H1 (cell line): ENCODE results near the gene ART5. TPM values are rescaled to one million over a fixed set of nuclear protein-coding genes. Genes with fewer than 3 reads are reported as not detected.

Experiments used
- CTCF ChIA-PET: fragments of 300-600 bp; sonication (Branson Sonifier 250); formaldehyde crosslinking; loops from one replicate; lab custom pipeline; 2021; ENCODE audit not compliant: partially characterized antibody; lab: Charles Lee
- POLR2A ChIA-PET: fragments of 300-600 bp; sonication (Branson Sonifier 250); formaldehyde crosslinking; loops from one replicate; lab custom pipeline; 2021; ENCODE audit warnings: inconsistent platforms; ENCODE audit not compliant: partially characterized antibody; lab: Charles Lee
- DNase-seq, 2 experiments: peaks; one replicate each; pipeline versions ENCODE4 v3.0.0 to v3.0.0-alpha.2; 2010 to 2022; ENCODE audit warnings: low spot score in 2 of 2, low read depth in 1 of 2, mixed read lengths in 1 of 2
- FAIRE-seq: peaks from 2 replicates; lab custom pipeline; 2011; peaks lifted over from hg19 to GRCh38; lab: Jason Lieb, UNC
- H2AFZ ChIP-seq: 2 replicates; pipeline ENCODE4 v1.8.1; 2012; ENCODE audit warnings: low read length, inconsistent platforms
- H2AK5ac ChIP-seq: 2 replicates; pipeline ENCODE4 v1.6.1; 2013; ENCODE audit warnings: low read depth, low read length
- H2BK120ac ChIP-seq: replicated peaks from 2 replicates; pipeline ENCODE3; 2013; ENCODE audit warnings: low read depth, low read length, inconsistent platforms
- H2BK12ac ChIP-seq: 2 replicates; pipeline ENCODE4 v1.6.1; 2013; ENCODE audit warnings: low read depth, low read length
- H2BK15ac ChIP-seq: 2 replicates; pipeline ENCODE4 v1.6.1; 2013; ENCODE audit warnings: low read length
- H2BK20ac ChIP-seq: 2 replicates; pipeline ENCODE4 v1.6.1; 2013; ENCODE audit warnings: low read length
- H2BK5ac ChIP-seq: 2 replicates; pipeline ENCODE4 v1.6.1; 2013; ENCODE audit warnings: low read depth, low read length
- H3K14ac ChIP-seq: 2 replicates; pipeline ENCODE4 v1.6.1; 2013; ENCODE audit warnings: inconsistent platforms; ENCODE audit not compliant: insufficient read length
- H3K18ac ChIP-seq: 2 replicates; pipeline ENCODE4 v1.6.1; 2013; ENCODE audit warnings: low read length; ENCODE audit errors: extremely low read depth
- H3K23ac ChIP-seq: 2 replicates; pipeline ENCODE4 v1.6.1; 2013; ENCODE audit warnings: inconsistent platforms; ENCODE audit not compliant: insufficient read length
- H3K23me2 ChIP-seq: 2 replicates; pipeline ENCODE4 v1.6.1; 2013; ENCODE audit warnings: low read depth, low read length
- H3K27ac ChIP-seq: 2 replicates; pipeline ENCODE4 v1.6.1; 2011; ENCODE audit warnings: low read depth, low read length, inconsistent platforms
- H3K27me3 ChIP-seq, 4 experiments: replicated peaks in 1 of 4; 1 replicate in 1 of 4; 2 replicates in 3 of 4; pipeline versions ENCODE4 v1.6.1 to v1.8.1; 2011 to 2013; ENCODE audit warnings: low read length in 3 of 4, mild to moderate bottlenecking in 3 of 4, inconsistent platforms in 2 of 4, mixed read lengths in 2 of 4, moderate library complexity in 1 of 4; ENCODE audit not compliant: control insufficient read depth in 3 of 4, insufficient read depth in 3 of 4; ENCODE audit errors: extremely low read depth in 1 of 4
- H3K36me3 ChIP-seq, 4 experiments: 2 replicates each; pipeline versions ENCODE4 v1.6.1 to v1.8.1; 2011 to 2013; ENCODE audit warnings: mild to moderate bottlenecking in 4 of 4, low read length in 3 of 4, moderate library complexity in 2 of 4, control low read depth in 1 of 4, inconsistent platforms in 1 of 4; ENCODE audit not compliant: insufficient read depth in 4 of 4, control insufficient read depth in 2 of 4
- H3K4ac ChIP-seq: replicated peaks from 2 replicates; pipeline ENCODE3; 2013; ENCODE audit warnings: low read length, low read depth, mixed read lengths, inconsistent platforms; ENCODE audit not compliant: insufficient read length
- H3K4me1 ChIP-seq, 4 experiments: replicated peaks in 1 of 4; 1 replicate in 1 of 4; 2 replicates in 3 of 4; pipeline versions ENCODE4 v1.6.1 to v1.8.1; 2011 to 2013; ENCODE audit warnings: low read length in 3 of 4, inconsistent platforms in 2 of 4, mixed read lengths in 1 of 4; ENCODE audit not compliant: insufficient read depth in 4 of 4, control insufficient read depth in 3 of 4
- H3K4me2 ChIP-seq, 2 experiments: 2 replicates each; pipeline versions ENCODE4 v1.6.1 to v1.8.1; 2011 to 2013; ENCODE audit warnings: low read depth in 2 of 2, low read length in 2 of 2, control low read depth in 1 of 2, inconsistent platforms in 1 of 2, mild to moderate bottlenecking in 1 of 2; ENCODE audit not compliant: insufficient read depth in 1 of 2
- H3K4me3 ChIP-seq, 4 experiments: fragments of 200-600, 300-600 bp in 1 of 4; sonication (generic), shearing (Covaris generic), sonication (Bioruptor Twin) in 1 of 4; 2 replicates each; pipeline versions ENCODE4 v1.5.1 to v1.8.1; 2011 to 2016; ENCODE audit warnings: low read length in 4 of 4, low read depth in 3 of 4, control low read depth in 2 of 4, inconsistent platforms in 2 of 4, mild to moderate bottlenecking in 2 of 4, mixed read lengths in 1 of 4, moderate library complexity in 1 of 4; ENCODE audit not compliant: insufficient read depth in 2 of 4; ENCODE audit errors: extremely low read depth in 1 of 4
- H3K56ac ChIP-seq: replicated peaks from 2 replicates; pipeline ENCODE3; 2013; ENCODE audit warnings: low read depth, mild to moderate bottlenecking, mixed read lengths, low read length, inconsistent platforms; ENCODE audit not compliant: insufficient read length
- H3K79me1 ChIP-seq: 2 replicates; pipeline ENCODE4 v1.6.1; 2013; ENCODE audit warnings: low read depth, low read length, control low read depth
- H3K79me2 ChIP-seq, 2 experiments: 2 replicates each; pipeline versions ENCODE4 v1.6.1 to v1.8.1; 2012 to 2013; ENCODE audit warnings: low read length in 2 of 2, mild to moderate bottlenecking in 2 of 2, inconsistent platforms in 1 of 2; ENCODE audit not compliant: insufficient read depth in 2 of 2, control insufficient read depth in 1 of 2
- H3K9ac ChIP-seq, 4 experiments: replicated peaks in 1 of 4; 1 replicate in 1 of 4; 2 replicates in 3 of 4; pipeline versions ENCODE4 v1.6.1 to v1.8.1; 2011 to 2013; ENCODE audit warnings: low read depth in 3 of 4, low read length in 3 of 4, control low read depth in 2 of 4, mild to moderate bottlenecking in 2 of 4, moderate library complexity in 2 of 4, inconsistent platforms in 1 of 4; ENCODE audit errors: extremely low read depth in 1 of 4
- H3K9me3 ChIP-seq, 2 experiments: 2 replicates each; pipeline versions ENCODE4 v1.6.1 to v1.8.1; 2012 to 2013; ENCODE audit warnings: mild to moderate bottlenecking in 2 of 2, moderate library complexity in 2 of 2, control low read depth in 1 of 2, inconsistent platforms in 1 of 2, low read depth in 1 of 2, low read length in 1 of 2, mixed read lengths in 1 of 2; ENCODE audit not compliant: insufficient read depth in 2 of 2
- H4K20me1 ChIP-seq, 2 experiments: replicated peaks in 1 of 2; 2 replicates each; pipeline versions ENCODE3 to v1.8.1; 2011 to 2013; ENCODE audit warnings: inconsistent platforms in 2 of 2, low read length in 2 of 2, mild to moderate bottlenecking in 1 of 2; ENCODE audit not compliant: insufficient read depth in 2 of 2, control insufficient read depth in 1 of 2
- H4K5ac ChIP-seq: 2 replicates; pipeline ENCODE4 v1.6.1; 2013; ENCODE audit warnings: low read length, low read depth, mixed read lengths, inconsistent platforms; ENCODE audit not compliant: insufficient read length
- H4K8ac ChIP-seq: 2 replicates; pipeline ENCODE4 v1.8.0; 2013; ENCODE audit warnings: mild to moderate bottlenecking, moderate library complexity, low read length, inconsistent platforms; ENCODE audit not compliant: insufficient read depth; ENCODE audit errors: extremely low read depth
- H4K91ac ChIP-seq: replicated peaks from 2 replicates; pipeline ENCODE3; 2013; ENCODE audit warnings: low read length, mixed read lengths, inconsistent platforms; ENCODE audit not compliant: insufficient read length
- BACH1 ChIP-seq: IDR thresholded peaks from 2 replicates; pipeline ENCODE4 v1.6.1; 2012; ENCODE audit warnings: low read length, improper control_type of control experiment
- CHD2 ChIP-seq: IDR thresholded peaks from 2 replicates; pipeline ENCODE4 v1.6.1; 2012; ENCODE audit warnings: low read length, improper control_type of control experiment
- EGR1 ChIP-seq: IDR thresholded peaks from 2 replicates; pipeline ENCODE4 v1.6.1; 2011; ENCODE audit warnings: low read depth, low read length, borderline replicate concordance
- HDAC2 ChIP-seq, 2 experiments: fragments of 300-600 bp in 1 of 2; sonication (generic) in 1 of 2; IDR thresholded peaks; 2 replicates each; pipeline ENCODE4 v1.6.1; 2011 to 2012; ENCODE audit warnings: low read depth in 2 of 2, low read length in 2 of 2, mild to moderate bottlenecking in 2 of 2, moderate library complexity in 2 of 2, borderline replicate concordance in 1 of 2, inconsistent platforms in 1 of 2
- JUN ChIP-seq: IDR thresholded peaks from 2 replicates; pipeline ENCODE4 v1.6.1; 2011; ENCODE audit warnings: low read depth, mild to moderate bottlenecking, improper control_type of control experiment, low read length
- MAFK ChIP-seq: IDR thresholded peaks from 2 replicates; pipeline ENCODE4 v1.6.1; 2012; ENCODE audit warnings: low read depth, mild to moderate bottlenecking, improper control_type of control experiment, low read length
- SP2 ChIP-seq: IDR thresholded peaks from 2 replicates; pipeline ENCODE4 v1.6.1; 2012; ENCODE audit warnings: mild to moderate bottlenecking, low read length, inconsistent platforms
- SP4 ChIP-seq: IDR thresholded peaks from 2 replicates; pipeline ENCODE4 v1.6.1; 2012; ENCODE audit warnings: low read length, inconsistent platforms
- TAF1 ChIP-seq: IDR thresholded peaks from 2 replicates; pipeline ENCODE4 v1.6.1; 2011; ENCODE audit warnings: mild to moderate bottlenecking, low read depth, low read length
- TCF12 ChIP-seq: IDR thresholded peaks from 2 replicates; pipeline ENCODE4 v1.6.1; 2011; ENCODE audit warnings: low read depth, mild to moderate bottlenecking, low read length
- YY1 ChIP-seq: IDR thresholded peaks from 2 replicates; pipeline ENCODE4 v1.6.1; 2011; ENCODE audit warnings: low read depth, mild to moderate bottlenecking, low read length
- WGBS, 2 experiments: shearing (Covaris generic) in 1 of 2; methylation state at CpG; one replicate each; pipeline versions ENCODE4 v1.1.6 to v1.1.7; 2013 to 2015; ENCODE audit warnings: low lambda C conversion rate in 2 of 2, mixed read lengths in 2 of 2, inconsistent platforms in 1 of 2, low coverage in 1 of 2, missing lambda C conversion rate in 1 of 2; ENCODE audit not compliant: insufficient replicate concordance in 2 of 2, insufficient coverage in 1 of 2, insufficient read length in 1 of 2; ENCODE audit errors: extremely low coverage in 1 of 2, missing lambda C conversion rate in 1 of 2; 5-methylcytosine and 5-hydroxymethylcytosine counted together
- polyA plus RNA-seq, 7 experiments: library from polyadenylated mRNA; depleted of rRNA in 3 of 7; stranded (reverse) in 5 of 7; unstranded in 2 of 7; fragments of >200 nt in 5 of 7; fragments of 200-250 nt in 2 of 7; gene quantifications; 1 replicate in 5 of 7; 2 replicates in 1 of 7; 4 replicates in 1 of 7; pipeline versions ENCODE4 v1.2.1 to v1.2.3, GENCODE V29; 2011 to 2013; ENCODE audit warnings: missing spikeins in 2 of 7, mixed read lengths in 2 of 7
- total RNA-seq: library from RNA; stranded (reverse); fragmentation: NEBNext Ultra II Directional; extraction: Animal tissue kit (Norgen Biotek cat#: 25700); gene quantifications from 2 replicates; pipeline ENCODE4 v1.2.1, GENCODE V29; 2021
- TF ChIP-seq, protein P1 (sequence below): IDR thresholded peaks from 2 replicates; pipeline ENCODE4 v1.6.1; 2012; ENCODE audit warnings: low read length, inconsistent platforms
- TF ChIP-seq, protein P2 (sequence below): IDR thresholded peaks from 2 replicates; pipeline ENCODE4 v1.6.1; 2012; ENCODE audit warnings: inconsistent platforms

Gene ART5
- total and polyA plus RNA-seq, 2 of the 8 experiments (the other 6 are each of a cell fraction or from before 2014, with no cell fraction given): 6.0 to 7.5 TPM

DNA sequence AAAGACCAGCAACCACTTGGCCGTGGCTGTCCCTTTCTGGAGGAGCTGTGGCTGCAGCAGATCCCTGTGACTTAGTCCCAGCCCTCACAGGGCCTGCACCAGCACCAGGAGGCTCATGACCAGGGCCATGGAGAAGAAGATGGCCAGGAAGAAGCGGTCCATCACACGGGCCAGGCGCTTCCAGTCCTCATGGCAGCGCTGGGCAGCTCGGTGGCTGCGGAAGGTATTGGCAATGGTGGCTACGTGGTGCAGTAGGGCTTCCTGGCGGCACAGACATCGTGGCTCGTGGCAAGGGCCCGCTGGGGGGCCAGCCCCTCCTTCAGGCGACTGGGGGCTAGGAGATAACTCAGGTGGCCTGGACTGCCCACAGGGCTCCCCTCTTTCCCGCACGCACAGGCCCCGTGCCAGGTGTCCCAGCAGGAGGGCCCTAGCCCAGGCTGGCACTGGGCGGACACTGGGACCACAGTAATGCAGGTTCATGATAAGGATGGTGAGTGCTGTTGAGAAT, 24.3 kb upstream of the ART5 start:
- H3K23ac ChIP-seq: no peak overlapping the region
- H3K79me1 ChIP-seq: no peaks in the 10 kb centered on the region
- no peak overlapping the region for H2AFZ ChIP-seq
- no peak overlapping the region for H3K56ac ChIP-seq
- H3K9me3 ChIP-seq: no peaks in the 10 kb centered on the region
- no peak overlapping the region for H4K5ac ChIP-seq
- H3K27me3 ChIP-seq: no peaks in the 10 kb centered on the region
- no peak overlapping the region for H4K91ac ChIP-seq
- 94% methylated on average over 16 of the region's 17 CpGs; no CpG with 5 or more reads in 1 of the 2 experiments for WGBS, 2 experiments
- H3K79me2 ChIP-seq: no peaks in the 10 kb centered on the region
- CTCF ChIA-PET: interaction anchor here (0.8 to 1.1 kb wide), 2 partner anchors 17 to 142 kb away, joined by 3 read pairs; partner anchors contain the start of gene PGAP2
- no peak overlapping the region for H3K14ac ChIP-seq
- H2BK15ac ChIP-seq: no peak overlapping the region
- no peak overlapping the region for H3K27ac ChIP-seq
- no peak overlapping the region for H2BK5ac ChIP-seq
- H2BK120ac ChIP-seq: no peak overlapping the region
- H3K4me2 ChIP-seq: no peak overlapping the region
- DNase-seq (no peak), FAIRE-seq (no peak)
- H3K9ac ChIP-seq: no peak overlapping the region
- peaks cover 0 to 10% (median 2%) of the 10 kb centered on the region in 4 experiments; a peak in 2 of 8 replicates for H3K36me3 ChIP-seq
- no peak overlapping the region for H2BK20ac ChIP-seq
- H3K4me1 ChIP-seq: no peaks in the 10 kb centered on the region
- peaks cover 0 to 2% of the 10 kb centered on the region in 2 experiments for H4K20me1 ChIP-seq
- H3K4ac ChIP-seq: no peak overlapping the region
- H3K18ac ChIP-seq: no peak overlapping the region
- no peak overlapping the region for H4K8ac ChIP-seq
- POLR2A ChIA-PET: no interaction called here
- no peak overlapping the region for H2BK12ac ChIP-seq
- H2AK5ac ChIP-seq: no peak overlapping the region
- no peaks in the 10 kb centered on the region for H3K23me2 ChIP-seq
- H3K4me3 ChIP-seq: no peak overlapping the region
- TF ChIP-seq TAF1 (no peak), HDAC2 (IDR thresholded peaks at IDR 0.05; ENCODE audit: borderline replicate concordance in 1 of 2, low read depth in 2 of 2, low read length in 2 of 2) (no peak), MAFK (no peak), EGR1 (no peak), JUN (no peak), BACH1 (no peak), CHD2 (no peak), TCF12 (no peak), SP2 (no peak), SP4 (no peak), YY1 (no peak)
- TF ChIP-seq, protein P1, sequence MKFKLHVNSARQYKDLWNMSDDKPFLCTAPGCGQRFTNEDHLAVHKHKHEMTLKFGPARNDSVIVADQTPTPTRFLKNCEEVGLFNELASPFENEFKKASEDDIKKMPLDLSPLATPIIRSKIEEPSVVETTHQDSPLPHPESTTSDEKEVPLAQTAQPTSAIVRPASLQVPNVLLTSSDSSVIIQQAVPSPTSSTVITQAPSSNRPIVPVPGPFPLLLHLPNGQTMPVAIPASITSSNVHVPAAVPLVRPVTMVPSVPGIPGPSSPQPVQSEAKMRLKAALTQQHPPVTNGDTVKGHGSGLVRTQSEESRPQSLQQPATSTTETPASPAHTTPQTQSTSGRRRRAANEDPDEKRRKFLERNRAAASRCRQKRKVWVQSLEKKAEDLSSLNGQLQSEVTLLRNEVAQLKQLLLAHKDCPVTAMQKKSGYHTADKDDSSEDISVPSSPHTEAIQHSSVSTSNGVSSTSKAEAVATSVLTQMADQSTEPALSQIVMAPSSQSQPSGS: no peak
- TF ChIP-seq, protein P2, sequence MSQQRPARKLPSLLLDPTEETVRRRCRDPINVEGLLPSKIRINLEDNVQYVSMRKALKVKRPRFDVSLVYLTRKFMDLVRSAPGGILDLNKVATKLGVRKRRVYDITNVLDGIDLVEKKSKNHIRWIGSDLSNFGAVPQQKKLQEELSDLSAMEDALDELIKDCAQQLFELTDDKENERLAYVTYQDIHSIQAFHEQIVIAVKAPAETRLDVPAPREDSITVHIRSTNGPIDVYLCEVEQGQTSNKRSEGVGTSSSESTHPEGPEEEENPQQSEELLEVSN: no peak
